HG03066 (cell line): ENCODE measurements around the gene ZNF423.

Experiments
- ATAC-seq: cut with Tn5 transposase; IDR thresholded peaks from one replicate; pipeline ENCODE4 v1.9.1; 2021; ENCODE audit warnings: low read depth; ENCODE audit not compliant: unreplicated experiment

ZNF423 gene

GRCh38 chr16:49473131-49473530 is 382.8 kb downstream of the ZNF423 start:
- ATAC-seq: no peak

- ATAC-seq: no peak
Observed at GRCh38 chr16:49472598-49472997, 383.3 kb downstream of the ZNF423 start.

DNA sequence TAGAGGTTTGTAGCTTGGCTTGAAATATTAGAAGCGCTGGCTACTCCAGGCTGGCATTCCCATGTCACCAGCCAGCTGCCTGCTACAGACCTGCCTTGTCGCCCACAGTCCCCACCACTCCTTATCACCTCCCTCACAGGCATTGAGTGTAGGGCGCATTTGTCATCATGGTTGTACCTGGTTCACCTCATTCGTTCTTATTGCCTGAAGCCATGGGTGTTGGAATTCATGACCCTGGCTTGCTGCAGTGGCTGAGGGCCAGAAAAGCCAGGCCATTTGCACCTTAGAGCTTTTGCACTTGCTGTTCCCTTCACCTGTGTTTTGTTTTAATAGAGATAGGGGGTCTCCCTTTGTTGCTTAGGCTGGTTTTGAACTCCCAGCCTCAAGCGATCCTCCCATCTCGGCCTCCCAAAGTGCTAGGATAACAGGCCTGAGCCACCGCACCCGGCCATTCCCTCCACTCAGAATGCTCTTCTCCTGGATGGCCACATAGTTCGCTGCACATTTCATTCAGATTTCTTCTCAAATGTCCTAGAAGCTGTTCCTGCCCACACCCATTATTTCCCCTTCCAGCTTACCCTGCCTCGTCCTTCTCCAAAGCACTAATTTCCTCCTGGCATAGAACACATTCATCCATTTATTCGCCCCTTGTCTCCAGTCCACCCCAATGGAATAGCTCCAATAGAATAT is 384.7 kb downstream of the ZNF423 start:
- no peak for ATAC-seq

DNA sequence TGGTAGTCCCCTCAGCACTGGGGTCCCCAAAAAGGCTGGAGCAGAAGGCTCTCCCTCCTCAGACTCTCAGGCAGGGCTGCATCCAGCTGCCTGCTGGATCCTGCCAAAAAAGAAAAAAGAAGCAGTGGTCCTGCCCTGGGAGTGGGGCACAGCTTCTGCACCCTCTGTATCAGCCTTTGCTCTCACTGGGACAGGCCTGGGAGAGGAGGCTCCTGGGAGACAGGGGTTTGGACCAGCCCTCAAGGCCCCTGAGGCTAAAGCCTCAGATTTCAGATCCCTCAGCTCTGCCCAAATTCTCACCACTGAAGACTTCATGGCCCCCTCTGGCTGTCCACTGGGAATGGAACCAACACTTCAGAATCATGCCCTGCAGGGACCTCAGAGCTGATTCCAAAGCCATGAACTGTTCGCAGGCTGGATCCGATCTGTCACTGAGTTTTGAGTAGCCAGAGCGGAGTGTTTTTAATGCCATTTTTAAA is 385.4 kb downstream of the ZNF423 start:
- ATAC-seq: no peak

- no peak for ATAC-seq
Observed at GRCh38 chr16:49469930-49470451, 385.9 kb downstream of the ZNF423 start.

GRCh38 chr16:49469311-49469670 is 386.6 kb downstream of the ZNF423 start:
- no peak for ATAC-seq

DNA sequence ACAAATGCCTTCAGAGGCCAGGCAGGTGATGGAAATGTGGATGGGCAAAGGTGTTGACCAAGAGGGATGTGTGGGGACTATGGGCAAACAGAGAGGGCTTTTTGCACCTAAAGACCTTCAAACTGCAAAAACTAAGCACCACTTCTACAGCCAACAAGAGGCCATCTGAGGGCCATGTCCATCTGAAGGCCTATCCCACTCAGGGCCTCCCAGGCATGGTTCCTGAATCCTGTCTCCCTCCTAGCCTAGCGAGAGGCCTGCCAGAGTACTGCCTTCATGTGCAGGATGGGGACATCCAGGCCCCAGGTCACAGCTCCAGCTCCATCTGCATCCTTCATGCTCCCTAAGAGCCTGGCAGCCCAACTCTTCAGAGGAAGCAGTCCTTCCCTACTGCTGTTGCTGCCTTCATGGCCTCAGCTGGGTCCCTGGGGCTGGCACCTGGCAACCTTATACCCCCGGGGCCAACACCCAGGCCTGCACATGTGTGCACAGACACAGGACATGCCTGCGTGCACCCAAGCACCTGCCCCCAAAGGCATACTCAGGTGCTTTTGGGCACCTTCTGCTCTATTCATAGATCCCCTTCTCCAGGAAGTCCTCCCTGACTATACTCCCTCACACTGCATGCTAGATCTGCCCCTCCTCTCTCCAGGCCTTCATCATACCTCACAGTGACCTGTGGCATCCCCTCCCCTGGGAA is 387.2 kb downstream of the ZNF423 start:
- ATAC-seq: no peak

DNA sequence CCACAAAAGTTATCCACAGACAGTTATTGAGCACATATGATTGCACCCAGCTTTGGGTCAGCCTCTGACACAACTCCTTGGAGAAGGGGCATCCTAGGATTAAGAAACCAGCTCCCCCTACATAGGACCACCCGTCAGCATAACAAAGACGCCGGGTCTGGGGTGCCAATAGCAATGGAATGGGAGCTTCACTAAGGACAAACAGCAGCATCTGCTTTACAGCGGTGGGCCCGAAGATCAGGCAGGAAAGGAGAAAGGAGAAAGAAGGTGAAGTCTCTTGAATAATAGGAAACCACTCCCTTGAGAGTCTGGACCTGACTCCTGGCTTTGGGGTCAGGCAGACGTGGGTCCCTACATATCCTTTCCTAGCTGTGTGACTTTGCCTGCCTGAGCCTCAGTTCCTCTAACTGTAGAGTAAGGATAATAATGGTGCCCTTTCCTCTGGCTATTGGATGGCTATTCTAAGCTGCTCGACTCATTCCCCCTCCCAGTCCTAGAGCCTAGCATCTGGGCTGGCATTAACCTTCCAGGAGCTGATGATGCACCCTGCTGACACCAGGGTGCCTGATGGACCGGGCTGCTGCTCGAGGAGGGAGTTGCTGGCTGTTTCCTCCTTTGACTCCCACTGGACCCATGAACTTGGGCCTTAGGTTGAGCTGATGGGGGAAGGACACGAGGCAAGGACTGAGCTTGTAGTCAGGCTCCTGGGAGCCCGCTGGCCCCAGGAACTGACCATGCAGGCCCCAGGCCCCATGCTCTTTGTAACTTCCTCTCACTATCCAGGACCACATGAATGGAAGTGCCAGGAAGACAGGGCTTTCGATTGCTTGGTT is 388.2 kb downstream of the ZNF423 start:
- ATAC-seq: no peak

DNA sequence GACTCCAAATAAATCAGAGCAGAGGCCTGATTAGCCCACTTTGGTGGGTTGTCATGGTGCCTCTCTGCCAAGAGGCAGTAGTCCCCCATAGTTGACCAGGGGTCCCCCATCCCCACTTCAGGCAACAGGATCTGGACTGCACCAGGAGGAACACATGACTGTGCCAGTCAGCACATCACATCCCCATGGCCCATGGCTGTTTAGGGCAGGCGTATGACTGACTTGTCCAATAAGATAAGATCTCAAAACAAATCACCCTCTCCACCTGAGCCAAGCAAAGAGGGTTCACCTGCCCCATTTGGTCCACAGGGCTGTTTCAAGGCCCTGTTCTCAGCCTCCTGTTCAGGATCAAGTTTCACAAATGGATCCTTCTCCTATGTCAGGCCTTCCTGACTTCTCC is 389.0 kb downstream of the ZNF423 start:
- ATAC-seq: no peak

DNA sequence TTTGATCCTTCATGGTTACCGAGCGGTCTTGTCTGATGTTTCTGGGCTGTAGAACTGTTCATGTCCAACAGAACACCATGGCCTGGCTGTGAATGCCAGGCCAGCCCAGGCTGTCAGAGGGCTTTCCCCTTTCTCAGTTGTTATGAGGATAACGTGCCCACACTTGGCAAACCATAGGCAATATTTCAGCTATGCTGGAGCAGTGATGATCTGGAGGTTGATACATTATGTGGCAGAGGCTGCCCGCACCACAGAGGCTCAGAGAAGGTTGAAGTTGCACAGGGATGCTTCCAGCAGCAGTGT is 389.4 kb downstream of the ZNF423 start:
- ATAC-seq: no peak

DNA sequence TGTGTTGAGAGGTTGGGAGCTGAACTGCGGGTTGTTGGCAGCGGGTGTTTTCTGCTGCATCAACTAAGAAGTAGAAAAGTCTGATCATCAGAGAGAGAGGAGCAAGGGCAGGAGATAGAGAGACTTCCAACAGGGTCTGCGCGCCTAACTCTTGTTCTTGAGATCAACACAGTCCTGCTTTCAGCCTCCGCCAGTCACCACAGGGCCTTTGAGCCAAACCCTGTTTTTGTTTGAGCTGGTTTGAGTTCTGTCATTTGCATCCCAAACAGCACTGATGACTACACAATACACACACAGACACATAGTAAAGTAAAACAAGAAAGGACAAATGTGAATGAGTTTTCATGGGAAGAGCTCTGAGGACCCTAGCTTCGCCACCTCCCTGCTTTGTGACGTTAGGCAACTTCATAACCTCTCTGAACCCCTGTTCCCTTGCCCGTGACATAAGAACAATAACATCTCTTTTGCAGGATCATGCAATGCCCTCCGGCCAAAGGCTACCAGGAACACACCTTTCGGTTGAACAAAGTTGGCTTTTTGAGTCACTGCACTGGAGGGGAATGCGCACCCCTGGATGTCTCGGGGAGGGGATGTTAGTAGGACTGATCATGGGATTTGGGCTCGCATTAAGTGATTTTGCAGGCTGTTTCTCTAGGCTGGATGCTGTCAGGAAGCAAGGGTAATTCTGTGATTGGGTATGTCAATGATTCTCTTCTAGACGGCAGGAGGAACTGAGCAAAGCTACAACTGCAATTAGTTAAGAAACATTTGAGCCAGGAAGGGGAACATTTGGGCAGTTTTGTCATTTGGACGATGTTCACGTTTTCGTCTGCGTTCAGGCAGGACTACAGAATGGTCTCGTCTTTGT is 390.0 kb downstream of the ZNF423 start:
- no peak for ATAC-seq

DNA sequence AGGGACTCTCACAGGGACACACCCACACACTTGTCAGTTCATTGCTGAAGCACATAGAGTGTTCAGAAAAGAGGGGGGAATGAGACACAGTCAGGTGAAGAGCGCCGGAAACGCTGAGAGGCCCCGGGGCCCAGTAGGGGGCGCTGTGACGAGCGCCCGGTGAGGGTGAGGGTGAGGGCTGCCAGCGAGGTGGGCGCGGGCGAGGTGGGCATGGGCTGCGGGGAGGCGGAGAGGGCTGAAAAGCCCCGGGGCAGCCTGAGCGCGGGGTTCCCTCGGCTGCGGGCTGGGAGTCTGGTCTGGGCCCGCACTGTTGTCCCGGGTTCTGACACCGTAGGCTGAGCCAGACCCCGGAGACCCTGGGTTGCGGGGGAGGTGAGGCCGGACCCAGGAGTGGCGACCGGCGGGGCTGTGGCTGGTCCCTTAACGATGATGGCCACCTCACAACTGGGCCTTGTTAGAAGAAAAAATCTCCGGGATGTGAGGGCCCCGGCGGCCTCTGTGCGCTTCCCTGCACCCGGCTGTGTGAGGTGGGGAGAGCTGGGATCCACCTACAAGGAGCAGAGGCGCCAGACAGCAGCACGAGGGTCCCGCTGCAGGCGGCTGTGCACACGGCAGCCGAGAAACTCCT is 390.9 kb downstream of the ZNF423 start:
- no peak for ATAC-seq

- no peak for ATAC-seq
Observed at GRCh38 chr16:49464093-49464492, 391.8 kb downstream of the ZNF423 start.

- peak; percentile 96 for ATAC-seq
Observed at GRCh38 chr16:49463529-49463928, 392.4 kb downstream of the ZNF423 start.

GRCh38 chr16:49462989-49463371 is 392.9 kb downstream of the ZNF423 start:
- peak; percentile 33 for ATAC-seq

DNA sequence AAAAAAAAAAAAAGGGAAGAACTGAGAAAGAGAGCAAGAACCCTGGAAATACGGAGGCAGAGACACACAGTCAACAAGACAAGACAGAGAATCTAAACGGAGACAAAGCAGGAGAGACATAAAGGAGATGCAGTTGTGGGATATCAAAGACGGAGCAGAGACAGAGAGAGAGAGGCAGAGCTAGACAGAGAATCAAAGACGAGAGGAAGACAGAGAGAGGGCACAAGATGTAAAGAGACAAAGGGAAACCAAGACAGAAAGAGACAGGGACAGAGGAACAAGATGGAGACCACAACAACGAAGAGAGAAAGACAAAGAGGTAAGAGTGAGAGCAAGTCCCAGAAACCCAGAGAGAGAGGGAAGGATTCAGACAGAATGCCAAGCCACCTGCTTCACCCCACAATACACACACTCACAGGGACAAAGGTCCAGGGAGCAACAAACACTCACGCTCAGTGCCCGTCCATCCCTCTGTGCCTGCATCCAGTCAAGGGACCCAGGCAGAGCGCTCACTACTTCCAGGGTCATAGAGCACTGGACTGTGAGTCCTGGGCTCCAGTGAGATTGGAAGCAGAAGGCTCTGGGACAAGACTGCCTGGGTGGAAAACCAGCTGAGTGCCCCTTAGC is 393.4 kb downstream of the ZNF423 start:
- no peak for ATAC-seq

DNA sequence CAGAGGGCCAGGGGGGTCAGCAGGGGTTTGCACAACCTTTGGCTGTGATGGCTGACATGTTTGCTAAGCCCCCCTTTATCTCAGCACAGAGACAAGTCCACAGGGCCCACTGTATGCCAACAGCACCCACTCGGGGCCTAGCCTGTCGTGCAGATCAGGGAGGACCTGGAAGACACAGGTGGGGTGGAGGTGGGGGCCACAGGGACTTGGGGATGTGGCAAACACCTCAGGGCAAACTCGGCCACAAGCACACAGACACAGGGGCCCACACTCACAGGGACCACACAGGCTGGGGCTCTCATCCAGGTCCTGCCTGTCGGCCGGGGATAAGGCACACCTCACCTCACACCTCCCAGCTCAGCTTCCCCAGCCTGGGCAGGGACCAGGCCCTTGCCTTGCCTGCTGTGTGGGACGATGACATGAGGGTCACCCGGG is 394.4 kb downstream of the ZNF423 start:
- ATAC-seq: no peak

GRCh38 chr16:49460786-49461470 is 395.0 kb downstream of the ZNF423 start:
- no peak for ATAC-seq
